Small intestine (tissue), 7 donors: ENCODE results near the gene DSEL. TPM values are rescaled to one million over a fixed set of nuclear protein-coding genes. Genes with fewer than 3 reads are reported as not detected.

Experiments
- DNase-seq, 2 donors: peaks; one replicate each; pipeline versions ENCODE4 v3.0.0 to v3.0.0-alpha.2; 2013
- FAIRE-seq: peaks from 2 replicates; lab custom pipeline; 2012; peaks lifted over from hg19 to GRCh38; lab: Jason Lieb, UNC
- H3K27ac ChIP-seq, 3 donors: one replicate each; pipeline ENCODE4 v1.5.1; 2013; ENCODE audit warnings: low read length in 2 of 3, mild to moderate bottlenecking in 2 of 3, control low read depth in 1 of 3, inconsistent platforms in 1 of 3, low read depth in 1 of 3, moderate library complexity in 1 of 3
- H3K27me3 ChIP-seq, 3 donors: one replicate each; pipeline ENCODE4 v1.6.1; 2013; ENCODE audit warnings: low read length in 3 of 3, inconsistent platforms in 1 of 3; ENCODE audit not compliant: control insufficient read depth in 3 of 3, insufficient read depth in 3 of 3
- H3K36me3 ChIP-seq, 3 donors: one replicate each; pipeline ENCODE4 v1.6.1; 2013; ENCODE audit warnings: low read length in 3 of 3, inconsistent platforms in 1 of 3, low read depth in 1 of 3, mild to moderate bottlenecking in 1 of 3, moderate library complexity in 1 of 3; ENCODE audit not compliant: control insufficient read depth in 3 of 3, insufficient read depth in 2 of 3
- H3K4me1 ChIP-seq, 3 donors: one replicate each; pipeline ENCODE4 v1.6.1; 2013; ENCODE audit warnings: low read length in 2 of 3, inconsistent platforms in 1 of 3, low read depth in 1 of 3, mild to moderate bottlenecking in 1 of 3, moderate library complexity in 1 of 3; ENCODE audit not compliant: control insufficient read depth in 3 of 3, insufficient read depth in 2 of 3
- H3K4me3 ChIP-seq, 3 donors: one replicate each; pipeline ENCODE4 v1.5.1; 2013; ENCODE audit warnings: low read length in 3 of 3, control low read depth in 1 of 3, inconsistent platforms in 1 of 3, low read depth in 1 of 3, mild to moderate bottlenecking in 1 of 3, moderate library complexity in 1 of 3
- H3K9me3 ChIP-seq, 2 donors: one replicate each; pipeline ENCODE4 v1.6.1; 2013; ENCODE audit warnings: low read depth in 1 of 2, low read length in 1 of 2; ENCODE audit not compliant: control insufficient read depth in 2 of 2, insufficient read depth in 1 of 2
- WGBS, 3 donors: extraction: QIAGEN DNeasy Blood & Tissue Kit; methylation state at CpG; one replicate each; pipeline ENCODE4 v1.1.7; 2013; 5-methylcytosine and 5-hydroxymethylcytosine counted together
- polyA plus RNA-seq, 4 donors: library from polyadenylated mRNA; stranded (reverse) in 3 of 4; unstranded in 1 of 4; fragments of 200-250 nt in 3 of 4; fragments of 120-200 nt in 1 of 4; gene quantifications; one replicate each; pipeline versions ENCODE4 v1.2.1 to v1.2.3, GENCODE V29; 2013
- donor health status: healthy with polysubstance abuse.
- donor health status: control.
- donor health status: control.
- donor health status: Bipolar disorder and iron deficiency.
- donor health status: healthy.

The DSEL gene
- polyA plus RNA-seq, 4 donors: 0.27 to 5.7 (median 1.3) TPM; not detected in 1

DNA sequence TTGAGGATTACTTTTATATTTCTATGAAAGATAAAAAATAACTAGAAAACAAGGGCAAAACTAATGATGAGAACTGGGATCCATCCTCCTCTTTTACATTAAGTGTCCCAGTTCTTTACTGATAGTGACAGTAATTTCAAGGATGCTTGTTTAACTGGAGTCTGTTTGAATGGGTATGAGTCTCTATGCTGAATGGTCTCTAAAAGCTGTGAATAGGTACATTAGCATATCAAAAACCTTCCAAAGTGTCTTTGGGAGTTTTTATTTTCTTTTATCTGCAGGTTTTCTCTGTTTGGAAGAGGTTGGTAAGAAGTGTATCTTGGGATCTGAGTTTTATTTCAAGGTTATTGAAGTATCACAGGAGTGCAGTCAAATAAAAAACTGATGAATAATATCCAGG lies 30.0 kb downstream of the DSEL start:
- Histone ChIP-seq H3K4me1 (no peaks in the 10 kb centered on the region), H3K36me3 (no peaks in the 10 kb centered on the region), H3K9me3 (no peaks in the 10 kb centered on the region), H3K4me3 (no peak overlapping the region), H3K27me3 (no peaks in the 10 kb centered on the region), H3K27ac (no peak overlapping the region)
- FAIRE-seq: no peak
- no peak for DNase-seq

DNA sequence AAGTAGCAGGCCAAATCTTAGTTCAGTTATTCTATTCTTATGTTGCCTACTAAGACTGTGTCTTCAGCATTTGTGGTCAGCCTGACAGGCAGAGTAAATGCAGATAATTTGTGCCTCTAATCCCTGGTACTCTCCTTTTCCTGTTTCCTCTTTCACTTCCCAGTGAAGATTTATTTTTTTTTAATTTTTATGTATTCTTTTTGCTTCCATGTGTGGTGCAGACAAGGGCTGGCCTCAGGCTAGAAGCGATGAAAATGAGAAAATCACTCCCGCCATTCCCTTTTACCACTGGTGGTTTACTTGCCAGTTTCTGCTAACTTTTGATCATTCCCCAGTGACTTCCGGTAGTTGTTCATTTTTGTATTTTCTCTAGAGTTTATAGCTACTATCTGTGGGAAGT lies 30.9 kb downstream of the DSEL start:
- no peak overlapping the region for H3K4me3 ChIP-seq
- no peak for DNase-seq
- H3K27ac ChIP-seq: no peak overlapping the region
- no peak for FAIRE-seq
- WGBS, 3 donors: 87 to 92% (median 92%) methylated on average over 3 of the region's 3 CpGs
- no peaks in the 10 kb centered on the region for H3K36me3 ChIP-seq
- no peaks in the 10 kb centered on the region for H3K27me3 ChIP-seq
- no peaks in the 10 kb centered on the region for H3K9me3 ChIP-seq
- H3K4me1 ChIP-seq: no peaks in the 10 kb centered on the region

DNA sequence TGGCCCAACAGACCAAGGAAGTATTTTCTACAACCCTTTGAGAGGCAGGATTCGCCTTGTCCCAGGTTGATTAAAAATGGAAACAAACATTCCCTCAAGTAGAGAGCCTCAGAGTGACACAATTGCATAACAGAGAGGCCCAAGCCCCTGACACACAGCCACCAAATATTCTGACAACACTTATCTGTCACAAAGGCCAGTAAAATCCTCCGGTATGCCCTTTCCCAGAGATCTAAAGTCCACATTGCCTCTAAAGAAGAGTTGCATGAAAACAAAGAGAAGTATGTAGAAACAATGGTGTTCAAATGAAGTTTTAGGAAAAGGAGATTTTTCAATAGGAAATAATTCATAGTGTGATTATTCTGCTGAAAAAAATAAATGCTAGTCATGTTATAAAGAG lies 32.1 kb downstream of the DSEL start:
- Histone ChIP-seq H3K4me1 (no peaks in the 10 kb centered on the region), H3K36me3 (no peaks in the 10 kb centered on the region), H3K9me3 (no peaks in the 10 kb centered on the region), H3K27me3 (no peaks in the 10 kb centered on the region), H3K27ac (no peak overlapping the region), H3K4me3 (no peak overlapping the region)
- 36 to 69% (median 60%) methylated on average over 2 of the region's 2 CpGs for WGBS, 3 donors
- DNase-seq (no peak), FAIRE-seq (no peak)

- no peaks in the 10 kb centered on the region for H3K27me3 ChIP-seq
- no peak for DNase-seq
- H3K27ac ChIP-seq: no peak overlapping the region
- no peaks in the 10 kb centered on the region for H3K9me3 ChIP-seq
- no peak overlapping the region for H3K4me3 ChIP-seq
- no peak for FAIRE-seq
- no peaks in the 10 kb centered on the region for H3K4me1 ChIP-seq
- 82 to 87% (median 84%) methylated on average over 6 of the region's 6 CpGs for WGBS, 3 donors
- H3K36me3 ChIP-seq: no peaks in the 10 kb centered on the region
These were observed 32.6 kb downstream of the DSEL start for GRCh38 chr18:67483952-67484351.

DNA sequence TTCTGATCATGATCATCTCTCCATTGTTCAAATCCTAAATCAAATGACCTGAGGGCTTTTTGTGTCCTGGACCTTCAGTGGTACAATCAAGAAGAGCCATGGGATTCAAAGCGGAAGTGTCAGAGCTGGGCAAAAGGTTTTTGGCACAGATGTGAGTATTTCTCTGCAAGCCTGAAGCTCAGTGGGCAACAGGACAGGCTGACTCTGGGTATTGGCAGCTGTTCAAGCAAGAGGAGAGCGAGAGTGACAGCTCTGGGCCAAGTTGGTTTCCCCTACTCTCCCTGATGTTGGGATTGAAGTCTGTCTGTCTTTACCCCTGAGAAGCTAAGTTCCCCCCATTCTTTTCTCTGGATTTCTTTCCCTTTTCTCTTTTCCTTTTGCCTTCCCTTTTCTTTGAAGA lies 33.3 kb downstream of the DSEL start:
- FAIRE-seq (no peak), DNase-seq (no peak)
- Histone ChIP-seq H3K4me3 (no peak overlapping the region), H3K9me3 (no peaks in the 10 kb centered on the region), H3K36me3 (no peaks in the 10 kb centered on the region), H3K27ac (no peak overlapping the region), H3K27me3 (no peaks in the 10 kb centered on the region), H3K4me1 (no peaks in the 10 kb centered on the region)
- 41 to 63% (median 45%) methylated on average over 2 of the region's 2 CpGs for WGBS, 3 donors

DNA sequence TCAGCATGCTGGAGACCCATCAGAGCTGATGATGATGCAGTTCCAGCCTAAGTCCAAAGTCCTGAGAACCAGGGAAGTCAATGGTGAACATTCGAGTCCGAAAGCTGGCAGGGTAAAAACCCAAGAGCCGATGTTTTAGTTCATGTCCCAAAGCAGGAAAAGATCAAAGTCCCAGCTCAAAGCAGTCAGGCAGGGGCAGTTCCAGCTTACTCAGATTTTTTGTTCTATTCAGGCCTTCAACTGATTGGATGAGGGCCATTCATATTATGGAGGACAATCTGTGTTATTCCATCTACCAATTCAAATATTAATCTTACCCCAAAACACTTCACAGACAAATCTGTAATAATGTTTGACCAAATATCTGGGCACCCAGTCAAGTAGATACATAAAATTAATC lies 38.3 kb downstream of the DSEL start:
- no peak for FAIRE-seq
- H3K9me3 ChIP-seq: no peaks in the 10 kb centered on the region
- WGBS, 3 donors: 64 to 84% (median 66%) methylated on average over 3 of the region's 3 CpGs
- no peaks in the 10 kb centered on the region for H3K4me1 ChIP-seq
- DNase-seq: no peak
- H3K27me3 ChIP-seq: no peaks in the 10 kb centered on the region
- no peaks in the 10 kb centered on the region for H3K36me3 ChIP-seq
- H3K27ac ChIP-seq: no peak overlapping the region
- H3K4me3 ChIP-seq: no peak overlapping the region

DNA sequence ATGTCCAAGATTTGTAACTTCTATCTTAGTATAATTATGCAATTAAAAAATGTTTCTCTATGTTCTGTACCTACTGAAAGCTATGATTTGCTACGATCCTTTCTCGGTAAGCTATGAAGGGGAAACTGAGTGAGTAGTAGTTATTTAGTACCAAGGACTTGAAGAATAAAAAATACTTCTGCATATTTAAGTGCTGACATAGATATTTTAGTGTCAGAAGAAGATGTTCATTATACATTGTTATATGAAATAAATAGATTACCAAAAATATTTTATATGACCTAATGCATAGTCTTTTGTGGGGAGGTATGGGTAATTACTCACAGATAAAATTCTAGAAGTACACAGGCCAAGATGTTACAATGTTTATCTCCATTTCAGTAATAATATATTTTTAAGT lies 39.0 kb downstream of the DSEL start:
- FAIRE-seq (no peak), DNase-seq (no peak)
- Histone ChIP-seq H3K36me3 (no peaks in the 10 kb centered on the region), H3K27ac (no peak overlapping the region), H3K4me1 (no peaks in the 10 kb centered on the region), H3K27me3 (no peaks in the 10 kb centered on the region), H3K4me3 (no peak overlapping the region), H3K9me3 (no peaks in the 10 kb centered on the region)
- whole genome bisulfite sequencing, 3 donors: 45 to 73% (median 50%) methylated on average over 2 of the region's 2 CpGs

DNA sequence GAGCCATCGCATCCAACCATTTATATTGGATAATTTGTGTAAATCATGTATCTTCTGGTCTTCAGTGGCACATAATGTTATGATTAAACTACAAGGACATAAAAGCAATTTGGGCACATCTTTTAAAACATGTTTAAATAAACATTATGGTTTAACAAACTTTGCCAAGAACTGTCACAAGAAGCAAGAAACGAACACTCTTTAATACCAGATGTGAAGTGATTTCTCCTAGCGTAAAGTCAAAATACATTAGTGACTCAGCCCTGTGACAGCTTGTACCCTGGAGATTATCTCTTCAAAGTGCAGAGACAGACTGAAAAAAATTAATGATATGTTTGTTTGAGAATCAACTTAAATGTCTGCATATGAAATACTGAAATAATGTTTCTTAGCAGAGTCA lies 39.9 kb downstream of the DSEL start:
- Histone ChIP-seq H3K9me3 (no peaks in the 10 kb centered on the region), H3K27me3 (no peaks in the 10 kb centered on the region), H3K27ac (no peak overlapping the region), H3K4me1 (no peaks in the 10 kb centered on the region), H3K36me3 (no peaks in the 10 kb centered on the region), H3K4me3 (no peak overlapping the region)
- WGBS, 3 donors: 76 to 82% (median 77%) methylated on average over 3 of the region's 3 CpGs
- FAIRE-seq: no peak
- no peak for DNase-seq

DNA sequence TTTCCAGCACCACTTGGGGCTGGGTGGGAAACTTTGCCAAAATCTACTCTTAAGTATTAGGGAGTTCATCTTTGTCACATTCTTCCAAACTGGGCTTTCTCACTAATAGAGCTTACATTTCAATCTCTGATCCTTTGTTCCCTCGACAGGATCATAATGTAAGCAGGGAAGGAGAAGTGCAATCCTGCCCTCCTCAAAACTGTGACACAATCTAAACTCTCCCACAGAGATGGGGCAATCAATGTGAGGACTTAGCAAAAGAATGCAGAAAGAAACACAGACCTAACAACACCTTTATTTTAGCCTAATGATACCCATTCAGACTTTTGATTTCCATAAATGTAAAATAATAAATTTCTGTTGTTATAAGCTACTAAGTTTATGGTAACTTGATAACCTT lies 40.8 kb downstream of the DSEL start:
- FAIRE-seq: no peak

More for the DNA sequence above, 40.8 kb downstream of the DSEL start:
- no peak for DNase-seq
- no peaks in the 10 kb centered on the region for H3K36me3 ChIP-seq
- no peaks in the 10 kb centered on the region for H3K4me1 ChIP-seq
- no peak overlapping the region for H3K27ac ChIP-seq
- H3K4me3 ChIP-seq: no peak overlapping the region
- no peaks in the 10 kb centered on the region for H3K27me3 ChIP-seq
- H3K9me3 ChIP-seq: no peaks in the 10 kb centered on the region
- WGBS, 3 donors: 20 to 36% (median 30%) methylated on average over 1 of the region's 1 CpG
